Ammon's horn (tissue), 1 donor: Measurements from ENCODE around the gene NRXN3.
"Not testable (repeated sequence)": the region's sequence is repeated elsewhere in the genome, so short reads cannot be mapped to it uniquely, and the experiment has no call there.

Source experiments
- DNase-seq: peaks from one replicate; pipeline ENCODE4 v3.0.0-alpha.2; 2016; ENCODE audit warnings: low spot score

NRXN3 gene

GRCh38 chr14:79732911-79733655 is 1562.9 kb downstream of the NRXN3 start:
- DNase-seq, result no peak

DNA sequence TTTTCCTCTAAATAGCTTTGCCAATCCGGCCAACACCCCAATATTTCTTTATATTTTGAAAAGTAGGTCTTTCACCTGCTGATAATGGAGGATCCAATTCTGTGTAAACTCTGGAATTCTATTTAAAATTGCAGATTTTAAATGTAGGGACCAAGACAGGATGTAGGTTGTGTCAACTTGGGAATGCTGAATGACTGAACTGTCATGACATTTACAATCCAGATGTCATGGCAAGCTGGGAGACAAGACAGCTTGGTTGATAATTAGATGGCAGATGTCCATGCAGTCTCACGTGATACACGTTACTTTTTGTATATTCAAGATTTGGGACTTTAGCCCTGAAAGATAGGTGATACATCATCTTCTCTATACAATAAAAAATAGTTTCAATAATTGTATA is 1564.0 kb downstream of the NRXN3 start:
- DNase-seq, result no peak

GRCh38 chr14:79734656-79735055 is 1564.5 kb downstream of the NRXN3 start:
- DNase-seq, result no peak

DNA sequence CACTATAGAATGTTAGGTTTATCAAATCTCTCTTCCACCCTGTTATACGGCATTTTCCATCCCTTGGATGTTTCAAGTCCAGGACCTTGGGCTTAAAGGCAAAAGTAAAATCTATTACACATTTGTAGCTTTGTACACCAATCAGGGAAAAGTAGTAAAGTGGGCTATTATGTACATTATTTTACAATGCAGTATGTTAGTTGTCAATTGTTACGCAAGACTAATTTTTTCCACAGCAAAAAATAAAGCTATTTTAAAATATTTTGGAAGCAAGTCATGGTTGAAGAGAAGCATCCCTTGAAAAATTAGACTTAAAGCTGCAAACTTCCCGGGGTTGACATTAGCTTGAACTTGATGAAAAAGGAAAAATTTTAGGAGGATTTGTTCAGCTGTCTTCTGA is 1564.9 kb downstream of the NRXN3 start:
- no peak for DNase-seq

GRCh38 chr14:79740066-79740601 is 1570.0 kb downstream of the NRXN3 start:
- DNase-seq, result no peak

GRCh38 chr14:79742142-79742541 is 1572.0 kb downstream of the NRXN3 start:
- DNase-seq, result no peak

- no peak for DNase-seq
Measured at GRCh38 chr14:79745046-79745445, 1574.9 kb downstream of the NRXN3 start.

- DNase-seq, result peak; percentile 35
Measured at GRCh38 chr14:79749065-79749464, 1578.9 kb downstream of the NRXN3 start.

DNA sequence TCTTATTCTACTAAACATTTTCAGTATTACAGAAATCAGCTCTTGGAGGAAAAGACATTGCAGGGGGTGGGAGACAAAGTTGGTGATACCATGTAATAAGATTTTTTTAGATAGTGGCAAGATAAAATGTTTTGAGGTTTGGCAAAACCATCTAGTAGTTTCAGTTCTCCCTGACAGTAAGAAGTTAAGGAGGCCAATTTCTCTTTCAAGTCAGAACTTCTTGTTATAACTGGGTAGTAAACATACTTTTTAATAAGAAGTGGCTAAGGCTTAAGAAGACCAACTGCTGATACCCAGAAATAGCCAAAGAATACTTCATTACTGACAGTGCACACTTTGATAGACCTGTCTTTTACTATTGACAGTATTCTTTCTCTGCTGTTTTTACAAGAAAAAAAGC is 1588.8 kb downstream of the NRXN3 start:
- DNase-seq, result no peak

DNA sequence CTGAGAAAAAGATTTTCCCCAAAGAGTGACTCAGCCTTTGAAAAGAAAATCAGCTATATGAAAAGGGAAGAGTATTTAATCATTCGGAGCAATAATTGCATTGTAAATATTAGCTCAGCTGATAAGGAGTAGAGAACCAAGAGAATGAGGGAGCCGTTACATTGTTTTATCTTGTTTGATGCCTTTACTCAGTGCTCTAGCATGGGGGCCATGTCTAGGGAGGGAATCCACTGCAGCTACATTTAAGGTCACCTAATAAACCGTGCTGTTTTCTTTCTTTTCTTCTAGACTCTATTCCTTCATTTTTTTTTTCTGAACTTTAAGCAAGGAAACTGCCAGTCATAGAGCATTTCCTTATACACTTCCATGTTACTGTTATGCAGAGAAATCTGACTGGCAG is 1594.2 kb downstream of the NRXN3 start:
- DNase-seq, result no peak

DNA sequence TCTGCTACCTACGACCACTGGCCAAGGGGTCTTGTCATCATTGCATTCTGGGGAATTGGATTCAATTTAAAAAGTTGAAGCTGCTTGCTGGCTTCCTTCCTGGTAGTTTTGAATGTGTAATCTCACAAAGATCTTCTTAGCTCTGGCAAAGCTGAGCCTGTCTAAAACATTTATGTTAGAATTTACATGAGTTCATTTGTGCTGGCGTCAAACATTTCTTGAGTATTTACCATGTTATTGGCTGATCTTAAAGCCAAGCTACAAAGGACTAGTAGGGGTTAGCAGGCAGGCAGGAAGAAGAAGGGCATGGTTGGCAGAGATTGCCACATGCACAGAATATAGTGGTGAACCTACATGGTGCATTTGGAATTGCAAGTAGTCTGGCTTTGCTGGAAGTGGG is 1596.3 kb downstream of the NRXN3 start:
- no peak for DNase-seq

DNA sequence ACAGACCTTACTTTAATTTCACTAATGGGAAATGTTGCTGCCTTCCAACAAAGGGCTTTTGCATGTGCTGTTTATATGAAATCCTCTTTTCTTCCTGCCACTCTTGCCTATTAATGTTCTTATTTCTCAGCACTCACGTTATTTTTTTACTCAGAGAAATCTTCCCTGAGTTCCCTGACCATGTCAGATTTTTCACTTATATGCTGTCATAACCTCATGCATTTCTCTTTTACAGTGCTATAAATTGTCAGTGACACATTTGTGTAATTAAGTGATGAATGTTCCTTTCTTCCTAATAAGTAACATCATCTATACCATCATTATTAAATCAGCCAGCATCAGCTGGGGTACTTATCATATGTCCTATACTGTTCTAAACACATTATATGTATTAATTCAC is 1597.1 kb downstream of the NRXN3 start:
- DNase-seq, result no peak

DNA sequence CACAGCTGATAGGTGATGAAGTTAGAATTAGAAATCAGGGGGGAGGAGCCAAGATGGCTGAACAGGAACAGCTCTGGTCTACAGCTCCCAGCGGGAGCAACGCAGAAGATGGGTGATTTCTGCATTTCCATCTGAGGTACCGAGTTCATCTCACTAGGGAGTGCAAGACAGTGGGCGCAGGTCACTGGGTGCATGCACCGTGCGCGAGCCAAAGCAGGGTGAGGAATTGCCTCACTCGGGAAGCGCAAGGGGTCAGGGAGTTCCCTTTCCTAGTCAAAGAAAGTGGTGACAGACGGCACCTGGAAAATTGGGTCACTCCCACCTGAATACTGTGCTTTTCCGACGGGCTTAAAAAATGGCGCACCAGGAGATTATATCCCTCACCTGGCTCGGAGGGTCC is 1597.5 kb downstream of the NRXN3 start:
- not testable (repeated sequence) for DNase-seq

DNA sequence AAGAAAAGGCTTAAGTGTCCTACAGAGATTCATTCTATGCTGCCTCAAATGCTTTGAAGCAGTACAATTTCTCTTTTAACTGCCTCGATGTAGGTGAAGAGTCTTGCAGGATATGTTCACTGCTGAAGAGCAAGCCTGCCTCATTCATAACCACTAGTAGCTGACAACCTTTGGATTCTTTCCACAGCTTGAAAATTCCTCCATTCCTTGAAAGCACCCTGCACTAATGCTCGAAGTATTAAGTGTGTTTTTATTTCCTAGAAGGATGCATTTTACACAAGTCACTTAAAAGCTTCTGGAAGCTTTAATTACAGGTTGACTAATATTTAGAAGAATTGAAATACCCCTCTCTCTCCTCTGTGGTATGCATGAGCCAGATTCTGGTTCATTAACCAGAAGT is 1611.7 kb downstream of the NRXN3 start:
- no peak for DNase-seq

DNA sequence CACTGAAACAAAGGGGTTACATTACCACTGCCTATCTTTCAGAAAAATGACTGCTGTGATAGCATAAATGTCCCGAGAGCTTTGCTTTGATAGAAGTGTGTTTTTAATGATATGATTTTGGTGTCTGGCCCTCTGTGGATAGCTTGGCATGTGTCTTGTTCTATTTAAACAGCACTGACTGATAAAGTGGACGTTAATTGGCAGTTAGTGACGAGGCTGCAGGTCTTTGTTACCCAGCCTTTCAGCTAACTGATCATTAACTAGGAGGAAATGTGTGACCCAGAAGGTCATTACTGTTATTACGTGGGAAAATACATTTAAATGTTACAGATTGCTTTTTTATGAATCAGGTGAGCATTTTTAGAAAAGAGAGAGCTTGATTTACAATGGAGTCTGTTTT is 1612.9 kb downstream of the NRXN3 start:
- DNase-seq, result no peak

- DNase-seq, result no peak
Measured at GRCh38 chr14:79786522-79786921, 1616.3 kb downstream of the NRXN3 start.

GRCh38 chr14:79788346-79788745 is 1618.2 kb downstream of the NRXN3 start:
- no peak for DNase-seq

DNA sequence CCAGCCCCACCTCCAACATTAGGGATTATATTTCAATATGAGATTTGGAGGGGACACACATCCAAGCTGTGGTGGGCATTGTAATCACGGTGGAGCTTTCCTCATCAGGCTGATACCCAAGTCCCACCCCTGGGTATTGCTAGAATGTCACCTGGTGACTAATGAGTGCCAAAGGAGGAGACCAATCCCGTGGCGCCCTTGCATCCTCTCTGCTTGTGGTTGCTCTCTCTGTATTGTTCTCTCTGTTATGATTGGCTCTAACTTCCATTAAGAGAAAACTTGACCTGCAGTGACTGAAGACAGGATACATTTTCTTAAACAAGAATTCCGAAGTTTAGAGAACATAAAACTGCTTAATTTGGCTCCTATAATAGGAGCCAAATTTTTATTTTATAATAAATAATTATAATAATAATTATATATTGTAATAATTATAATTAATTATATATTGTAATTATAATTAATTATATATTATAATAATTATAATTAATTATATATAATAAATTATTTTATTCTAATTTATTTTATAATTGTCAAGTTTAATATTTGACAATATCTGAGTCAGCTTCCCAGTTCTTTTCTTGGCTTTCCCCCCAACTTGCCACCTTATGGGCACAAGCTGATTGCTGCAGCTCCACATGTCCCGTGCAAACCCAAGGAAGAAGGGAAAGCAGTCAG is 1621.0 kb downstream of the NRXN3 start:
- DNase-seq, result no peak

DNA sequence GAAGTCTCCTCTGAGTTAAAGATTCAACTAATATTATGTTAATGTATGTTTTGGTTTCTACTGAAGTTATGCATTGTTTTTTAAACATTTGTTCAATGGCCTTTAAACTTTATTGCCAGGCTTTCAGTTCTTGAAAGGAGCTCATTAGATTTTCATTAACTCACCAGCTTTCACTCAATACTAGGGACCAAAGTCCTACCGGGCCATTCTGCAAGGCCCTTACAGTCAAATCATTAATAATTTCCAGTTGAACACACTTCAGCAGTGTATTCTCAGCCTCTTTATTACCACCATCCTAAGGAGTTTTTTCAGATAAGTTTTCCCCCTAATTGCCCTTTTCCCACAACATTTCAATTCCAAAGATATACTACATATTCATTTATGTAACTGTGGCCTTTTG is 1631.9 kb downstream of the NRXN3 start:
- DNase-seq, result no peak

DNA sequence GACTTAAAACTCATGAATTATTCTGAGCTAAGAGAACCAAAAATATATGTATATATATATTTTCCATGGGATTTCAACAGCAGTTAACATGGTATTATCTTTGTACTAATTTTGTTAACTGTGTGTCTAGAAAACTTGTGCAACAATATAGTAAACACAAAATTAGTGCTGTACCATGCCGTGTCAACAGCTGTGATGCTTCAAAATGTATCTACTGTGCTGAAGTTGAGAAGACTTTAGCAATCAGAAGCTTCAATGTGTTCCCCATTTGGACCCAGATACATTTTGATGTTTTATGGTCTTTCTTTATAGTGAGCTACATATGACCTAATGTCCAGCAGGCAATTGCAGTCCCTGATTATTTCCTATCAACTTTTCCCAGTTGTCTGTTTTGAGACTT is 1635.5 kb downstream of the NRXN3 start:
- DNase-seq, result no peak

DNA sequence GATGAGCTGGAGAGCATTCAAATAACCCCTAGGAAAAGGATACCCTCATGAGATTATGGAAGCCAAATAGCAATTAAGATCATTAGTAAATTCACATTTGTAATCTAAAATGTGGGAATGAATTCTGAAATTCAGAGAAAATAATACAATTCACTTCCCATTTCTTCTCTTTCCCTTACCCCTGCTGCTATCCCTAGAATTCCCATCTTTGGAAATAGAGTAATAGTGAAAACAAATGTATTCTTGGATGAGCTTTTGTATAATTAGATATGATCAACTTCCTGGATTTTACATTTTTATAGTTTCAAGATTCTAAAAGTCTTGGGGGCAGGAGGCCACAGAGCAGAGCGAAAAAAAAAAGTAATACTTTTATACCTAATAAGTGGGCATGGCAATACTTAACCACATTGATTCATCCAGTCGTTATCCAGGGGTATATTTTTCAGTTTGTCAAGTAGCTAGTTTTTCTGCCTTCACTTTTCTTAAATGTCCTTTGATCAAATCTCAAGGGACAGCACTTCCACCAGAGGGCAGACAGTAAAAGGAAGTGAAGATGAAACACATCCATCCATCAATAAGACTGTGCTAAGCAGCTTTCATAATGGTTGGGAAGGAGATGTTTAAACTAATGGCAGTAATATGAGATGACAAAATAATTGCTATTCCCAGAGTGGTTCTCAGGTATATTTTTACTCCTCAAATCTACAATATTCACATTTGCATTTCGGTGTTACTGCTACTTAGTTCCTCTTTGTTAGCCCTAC is 1639.9 kb downstream of the NRXN3 start:
- DNase-seq, result peak; percentile 79

- DNase-seq, result no peak
Measured at GRCh38 chr14:79820866-79821535, 1650.8 kb downstream of the NRXN3 start.
